ENCODE results near the gene CFC1. TPM values are rescaled to one million over a fixed set of nuclear protein-coding genes. Genes with fewer than 3 reads are reported as not detected.
"Not testable (repeated sequence)": the region's sequence is repeated elsewhere in the genome, so short reads cannot be mapped to it uniquely, and the experiment has no call there.

Gene CFC1
- total RNA-seq, 1 experiment from 2014 or later = not detected

- H3K4me1 ChIP-seq (ENCODE audit: insufficient read depth, low read length, poor library complexity, severe bottlenecking); BruUV-seq (replicated peaks); H3K36me3 ChIP-seq (ENCODE audit: insufficient read depth, low read length, poor library complexity, severe bottlenecking); CTCF ChIA-PET; POLR2A ChIA-PET (ENCODE audit: low non-redundant PET); intact Hi-C loops (cut with micrococcal nuclease; ENCODE audit: unreplicated experiment); H3K27ac ChIP-seq (ENCODE audit: low read depth, low read length, poor library complexity, severe bottlenecking); H3K27me3 ChIP-seq (replicated peaks; ENCODE audit: insufficient read depth, low read depth, low read length, poor library complexity); H3K4me3 ChIP-seq (ENCODE audit: low read depth, low read length, poor library complexity, severe bottlenecking); H3K9me3 ChIP-seq (ENCODE audit: low read depth, low read length, poor library complexity, severe bottlenecking); DNase-seq (ENCODE audit: low spot score): not testable (repeated sequence)
Observed at GRCh38 chr2:130554178-130554577, 45.2 kb downstream of the CFC1 start.

DNA sequence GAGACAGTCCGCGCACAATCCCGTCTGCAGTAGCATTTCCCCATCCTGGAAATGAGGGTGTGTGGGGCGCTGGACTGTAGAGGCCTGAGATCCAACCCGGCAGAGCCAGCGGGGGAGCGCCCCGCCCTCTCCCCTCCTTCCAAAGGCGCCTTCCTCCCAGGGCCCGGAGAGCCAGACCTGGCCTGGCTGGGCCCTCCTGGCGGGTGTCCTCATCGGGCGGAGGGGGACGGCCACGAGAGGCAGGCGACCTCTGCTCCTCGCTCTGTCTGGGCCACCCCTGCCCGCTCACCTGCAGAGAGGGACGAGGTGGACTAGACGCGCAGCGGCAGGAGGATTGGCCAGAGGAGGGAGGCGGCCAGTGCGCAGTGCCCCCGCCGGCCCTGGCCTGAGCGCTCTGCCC, 49.9 kb downstream of the CFC1 start:
- H3K36me3 ChIP-seq (ENCODE audit: insufficient read depth, low read length, poor library complexity, severe bottlenecking); H3K27ac ChIP-seq (ENCODE audit: low read depth, low read length, poor library complexity, severe bottlenecking); POLR2A ChIA-PET (ENCODE audit: low non-redundant PET); H3K9me3 ChIP-seq (ENCODE audit: low read depth, low read length, poor library complexity, severe bottlenecking); DNase-seq (ENCODE audit: low spot score); intact Hi-C loops (cut with micrococcal nuclease; ENCODE audit: unreplicated experiment); H3K4me3 ChIP-seq (ENCODE audit: low read depth, low read length, poor library complexity, severe bottlenecking); H3K27me3 ChIP-seq (replicated peaks; ENCODE audit: insufficient read depth, low read depth, low read length, poor library complexity); BruUV-seq (replicated peaks); H3K4me1 ChIP-seq (ENCODE audit: insufficient read depth, low read length, poor library complexity, severe bottlenecking); CTCF ChIA-PET: not testable (repeated sequence)

DNA sequence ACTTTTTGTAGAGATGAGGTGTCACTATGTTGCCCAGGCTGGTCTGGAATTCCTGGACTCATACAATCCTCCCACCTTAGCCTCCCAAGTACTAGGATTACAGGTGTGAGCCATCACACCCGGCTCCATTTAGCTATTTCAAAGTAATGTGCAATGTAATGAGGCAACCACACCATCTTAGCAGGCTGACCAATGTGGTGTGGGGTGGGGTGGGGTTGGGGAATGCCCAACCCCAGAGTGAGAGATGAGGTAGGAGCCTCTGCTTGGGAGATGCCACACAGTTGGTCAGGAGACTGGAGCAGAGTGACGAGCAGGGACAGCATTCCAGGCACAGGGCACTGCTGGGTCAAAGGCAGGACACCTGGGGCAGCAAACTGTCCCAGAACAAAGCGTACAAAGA, 51.0 kb downstream of the CFC1 start:
- H3K27me3 ChIP-seq (replicated peaks; ENCODE audit: insufficient read depth, low read depth, low read length, poor library complexity); BruUV-seq (replicated peaks); intact Hi-C loops (cut with micrococcal nuclease; ENCODE audit: unreplicated experiment); POLR2A ChIA-PET (ENCODE audit: low non-redundant PET); DNase-seq (ENCODE audit: low spot score); H3K4me1 ChIP-seq (ENCODE audit: insufficient read depth, low read length, poor library complexity, severe bottlenecking); H3K4me3 ChIP-seq (ENCODE audit: low read depth, low read length, poor library complexity, severe bottlenecking); H3K9me3 ChIP-seq (ENCODE audit: low read depth, low read length, poor library complexity, severe bottlenecking); H3K36me3 ChIP-seq (ENCODE audit: insufficient read depth, low read length, poor library complexity, severe bottlenecking); H3K27ac ChIP-seq (ENCODE audit: low read depth, low read length, poor library complexity, severe bottlenecking); CTCF ChIA-PET: not testable (repeated sequence)

- POLR2A ChIA-PET (ENCODE audit: low non-redundant PET); H3K36me3 ChIP-seq (ENCODE audit: insufficient read depth, low read length, poor library complexity, severe bottlenecking); H3K4me3 ChIP-seq (ENCODE audit: low read depth, low read length, poor library complexity, severe bottlenecking); H3K9me3 ChIP-seq (ENCODE audit: low read depth, low read length, poor library complexity, severe bottlenecking); H3K4me1 ChIP-seq (ENCODE audit: insufficient read depth, low read length, poor library complexity, severe bottlenecking); H3K27me3 ChIP-seq (replicated peaks; ENCODE audit: insufficient read depth, low read depth, low read length, poor library complexity); H3K27ac ChIP-seq (ENCODE audit: low read depth, low read length, poor library complexity, severe bottlenecking); intact Hi-C loops (cut with micrococcal nuclease; ENCODE audit: unreplicated experiment); BruUV-seq (replicated peaks); CTCF ChIA-PET; DNase-seq (ENCODE audit: low spot score): not testable (repeated sequence)
Observed at GRCh38 chr2:130544978-130545377, 54.4 kb downstream of the CFC1 start.

- CTCF ChIA-PET; H3K27me3 ChIP-seq (replicated peaks; ENCODE audit: insufficient read depth, low read depth, low read length, poor library complexity); DNase-seq (ENCODE audit: low spot score); H3K9me3 ChIP-seq (ENCODE audit: low read depth, low read length, poor library complexity, severe bottlenecking); BruUV-seq (replicated peaks); H3K4me1 ChIP-seq (ENCODE audit: insufficient read depth, low read length, poor library complexity, severe bottlenecking); H3K27ac ChIP-seq (ENCODE audit: low read depth, low read length, poor library complexity, severe bottlenecking); H3K36me3 ChIP-seq (ENCODE audit: insufficient read depth, low read length, poor library complexity, severe bottlenecking); intact Hi-C loops (cut with micrococcal nuclease; ENCODE audit: unreplicated experiment); POLR2A ChIA-PET (ENCODE audit: low non-redundant PET); H3K4me3 ChIP-seq (ENCODE audit: low read depth, low read length, poor library complexity, severe bottlenecking): not testable (repeated sequence)
Observed at GRCh38 chr2:130543785-130544528, 55.4 kb downstream of the CFC1 start.

DNA sequence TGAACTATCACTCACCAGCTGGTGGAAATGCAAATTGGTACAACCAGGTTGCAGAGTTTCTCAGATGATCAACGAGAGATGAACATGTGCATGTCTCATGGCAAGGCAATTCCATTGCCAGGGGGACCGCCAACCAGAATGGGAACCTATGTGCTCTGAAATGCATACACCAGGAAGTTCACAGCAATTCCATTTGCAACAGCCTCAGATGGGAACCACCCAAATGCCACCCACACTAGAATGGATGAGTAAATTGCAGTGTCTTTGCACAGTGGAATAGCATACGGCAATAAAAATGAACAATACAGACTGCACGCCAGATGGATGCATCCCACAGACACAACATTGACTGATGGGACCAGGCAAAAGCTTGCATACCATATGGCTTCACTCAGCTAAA, 56.6 kb downstream of the CFC1 start:
- intact Hi-C loops (cut with micrococcal nuclease; ENCODE audit: unreplicated experiment); H3K4me3 ChIP-seq (ENCODE audit: low read depth, low read length, poor library complexity, severe bottlenecking); H3K27ac ChIP-seq (ENCODE audit: low read depth, low read length, poor library complexity, severe bottlenecking); H3K4me1 ChIP-seq (ENCODE audit: insufficient read depth, low read length, poor library complexity, severe bottlenecking); H3K9me3 ChIP-seq (ENCODE audit: low read depth, low read length, poor library complexity, severe bottlenecking); H3K36me3 ChIP-seq (ENCODE audit: insufficient read depth, low read length, poor library complexity, severe bottlenecking); DNase-seq (ENCODE audit: low spot score); BruUV-seq (replicated peaks); CTCF ChIA-PET; POLR2A ChIA-PET (ENCODE audit: low non-redundant PET); H3K27me3 ChIP-seq (replicated peaks; ENCODE audit: insufficient read depth, low read depth, low read length, poor library complexity): not testable (repeated sequence)

Other genes with a start within 250 kb of the CFC1 start
- 3.2 and 6.2 TPM in 2 replicates for gene PTPN18, start 243.5 kb downstream of the CFC1 start, total RNA-seq (2021)
- not detected in 2 replicates for gene POTEI, start 90.2 kb downstream of the CFC1 start, total RNA-seq (2021)
- gene CFC1B, start 78.4 kb downstream of the CFC1 start, total RNA-seq (2021) = not detected in 2 replicates
- not detected in 2 replicates for gene POTEJ, start 11.9 kb upstream of the CFC1 start, total RNA-seq (2021)
- gene GPR148, start 129.5 kb upstream of the CFC1 start, total RNA-seq (2021) = not detected in 2 replicates
- gene AMER3, start 156.0 kb upstream of the CFC1 start, total RNA-seq (2021) = not detected in 2 replicates
- 2.1 and 3.2 TPM in 2 replicates for gene ARHGEF4, start 237.3 kb upstream of the CFC1 start, total RNA-seq (2021)

All from A673 (cell line).